HL-60/S4 (cell line): ENCODE measurements around the gene NAT8.
"Not testable (repeated sequence)": the region's sequence is repeated elsewhere in the genome, so short reads cannot be mapped to it uniquely, and the experiment has no call there.

Experiments
- in situ Hi-C: fragments of 300-500 bp; cut with MboI; formaldehyde crosslinking; loops from 2 replicates; pipeline ENCODE4 v1.14.3; 2022; ENCODE audit warnings: low sequenced_read_pairs

NAT8 gene, protein sequence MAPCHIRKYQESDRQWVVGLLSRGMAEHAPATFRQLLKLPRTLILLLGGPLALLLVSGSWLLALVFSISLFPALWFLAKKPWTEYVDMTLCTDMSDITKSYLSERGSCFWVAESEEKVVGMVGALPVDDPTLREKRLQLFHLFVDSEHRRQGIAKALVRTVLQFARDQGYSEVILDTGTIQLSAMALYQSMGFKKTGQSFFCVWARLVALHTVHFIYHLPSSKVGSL

DNA sequence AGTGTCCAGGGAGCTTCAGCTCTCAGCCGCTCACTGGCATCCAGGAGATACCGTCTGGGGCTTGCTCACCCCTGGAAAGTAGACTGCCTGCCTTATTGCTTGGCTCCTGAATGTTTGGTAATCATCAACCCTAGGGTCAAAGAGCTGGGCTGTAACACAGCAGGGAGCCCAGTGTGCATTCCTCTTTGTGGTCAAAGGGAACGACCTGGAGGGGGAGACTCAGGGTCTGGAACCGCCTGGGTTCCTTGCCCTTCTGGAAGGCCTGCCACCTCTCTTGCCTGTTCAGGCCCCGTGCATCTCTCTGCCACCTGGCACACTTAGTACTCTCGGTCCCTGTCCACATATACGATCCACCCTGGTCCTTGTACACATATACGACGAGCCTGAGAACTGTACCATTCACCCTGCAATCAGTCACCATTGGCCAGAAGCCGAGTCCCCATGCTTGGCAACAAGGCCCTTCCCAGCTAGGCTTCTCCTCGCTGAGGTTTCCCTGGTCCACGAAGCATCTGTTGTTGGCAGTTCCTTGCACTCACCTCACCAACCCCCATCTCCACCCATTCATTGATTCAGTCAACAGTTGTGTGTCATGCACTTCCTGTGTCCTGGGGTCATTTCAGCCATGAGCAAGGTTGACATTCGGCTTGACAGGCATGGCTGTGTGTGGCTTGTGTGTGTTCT, at the start of gene NAT8:
Gene NAT8, minus strand, starts transcription at position 85 of the 681 bp plus-strand sequence. CDS start 794 bp downstream, outside the sequence.
- in situ Hi-C loops = no loop called here

- in situ Hi-C loops = not testable (repeated sequence)
These were observed 48.3 kb upstream of the NAT8 start for GRCh38 chr2:73690372-73691088.

DNA sequence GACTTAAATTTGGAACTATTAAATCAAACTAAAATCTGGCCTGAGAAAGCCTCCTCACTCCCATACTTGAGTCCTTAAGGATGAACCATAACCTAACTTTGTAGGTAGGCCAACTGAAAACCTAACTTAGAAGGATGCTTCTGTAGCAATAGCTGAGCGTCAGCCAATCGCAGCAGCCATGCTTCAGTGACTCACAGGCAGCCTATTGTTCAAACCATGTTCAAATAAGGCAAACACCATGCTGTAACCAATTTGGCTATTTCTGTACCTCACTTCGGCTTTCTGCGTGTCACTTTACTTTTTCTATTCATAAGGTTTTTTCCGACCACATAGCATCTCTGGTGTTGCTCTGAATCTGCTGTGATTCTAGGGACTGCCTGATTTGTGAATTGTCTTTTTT, 46.3 kb upstream of the NAT8 start:
- in situ Hi-C loops = not testable (repeated sequence)

DNA sequence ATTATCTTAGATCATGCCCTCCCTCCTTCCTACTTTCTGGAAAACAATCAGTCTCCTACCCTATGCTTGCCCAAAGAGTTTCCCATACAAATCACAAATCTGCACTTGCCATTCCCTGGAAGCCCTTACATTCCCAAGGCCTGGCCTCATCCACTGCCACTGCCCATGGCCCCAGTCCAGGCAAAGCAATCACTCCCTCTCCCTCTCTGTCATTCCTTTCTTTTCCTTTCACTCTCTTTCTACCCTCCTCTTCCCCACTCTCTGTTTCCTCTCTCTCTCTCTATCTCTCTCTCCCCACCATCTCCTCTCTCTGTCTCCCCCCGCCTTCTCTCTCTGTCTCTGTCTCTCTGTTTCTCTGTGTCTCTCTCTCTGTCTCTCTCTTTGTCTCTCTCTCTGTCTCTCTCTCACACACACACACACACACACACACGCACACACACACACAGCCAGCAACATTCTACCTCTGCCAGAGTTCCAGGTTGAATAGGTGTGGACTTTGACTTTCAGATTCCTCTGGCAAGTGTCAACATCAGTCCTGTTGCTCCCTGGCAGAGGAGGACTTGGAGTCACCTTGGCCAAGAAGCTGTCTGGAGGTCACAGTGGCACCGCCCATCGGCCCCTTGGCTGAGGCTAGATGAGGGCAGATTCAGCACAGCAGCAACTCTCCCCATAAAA, 43.7 kb upstream of the NAT8 start:
- in situ Hi-C loops = no loop called here

- in situ Hi-C loops = not testable (repeated sequence)
These were observed 42.7 kb upstream of the NAT8 start for GRCh38 chr2:73684905-73685304.

DNA sequence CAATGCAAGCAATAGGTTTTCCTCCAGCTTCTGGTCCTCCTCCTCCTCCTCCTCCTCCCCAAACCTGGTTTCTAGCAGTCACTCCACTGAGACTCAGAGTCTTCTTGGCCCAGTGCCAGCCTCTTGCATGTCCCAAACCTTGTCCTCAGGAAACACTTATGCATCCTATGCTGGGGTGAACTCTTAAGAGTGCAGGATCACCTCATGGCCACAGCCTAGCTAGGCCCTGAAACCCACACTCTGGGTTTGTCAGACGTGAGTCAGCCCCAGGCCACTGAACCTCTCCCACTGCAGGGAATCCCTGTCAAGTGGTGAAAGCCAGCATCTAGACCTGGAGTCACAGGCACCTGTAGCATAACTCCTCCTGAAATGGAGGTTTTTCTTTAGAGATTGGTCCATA, 42.1 kb upstream of the NAT8 start:
- in situ Hi-C loops = not testable (repeated sequence)

GRCh38 chr2:73679951-73680571, 37.8 kb upstream of the NAT8 start:
- in situ Hi-C loops = not testable (repeated sequence)

DNA sequence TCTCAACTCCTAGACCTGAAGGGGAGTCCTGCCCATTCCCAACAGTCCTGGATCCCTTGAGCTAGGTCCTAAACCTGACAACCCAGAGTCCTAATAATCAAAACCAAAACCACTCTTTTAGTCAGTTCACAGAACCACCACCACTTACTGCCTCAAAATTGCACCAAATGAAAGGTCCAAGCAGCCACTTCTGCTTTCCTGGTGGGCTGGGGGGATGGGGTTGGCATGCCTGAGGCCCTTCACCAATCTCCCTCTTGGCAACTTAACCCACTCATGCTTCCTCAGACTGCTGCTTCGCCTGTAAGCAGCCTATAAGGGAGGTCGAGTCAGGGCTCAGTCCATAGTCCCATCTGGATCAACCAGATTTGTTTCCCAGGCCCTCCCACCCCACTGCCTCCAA, 37.0 kb upstream of the NAT8 start:
- in situ Hi-C loops = not testable (repeated sequence)

- in situ Hi-C loops = not testable (repeated sequence)
These were observed 35.8 kb upstream of the NAT8 start for GRCh38 chr2:73678008-73678407.

DNA sequence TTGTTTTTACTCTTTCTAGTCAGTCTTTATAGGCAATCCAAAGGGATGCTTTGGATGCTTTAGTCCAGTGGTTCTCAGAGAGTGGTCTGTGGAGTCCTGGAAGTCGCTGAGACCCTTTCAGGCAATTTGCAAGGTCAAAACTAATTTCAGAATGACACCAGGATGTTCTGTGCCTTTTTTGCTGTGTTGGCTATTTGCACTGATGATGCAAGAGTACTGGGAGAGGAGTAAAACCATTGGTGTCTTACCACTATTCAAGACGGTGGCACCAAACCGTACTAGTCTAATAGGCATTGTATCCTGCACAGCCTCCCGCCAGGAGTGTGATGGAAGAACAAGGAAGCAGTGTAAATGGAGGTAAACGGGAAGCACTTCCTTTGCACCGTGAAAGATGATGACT, 34.0 kb upstream of the NAT8 start:
- in situ Hi-C loops = not testable (repeated sequence)

DNA sequence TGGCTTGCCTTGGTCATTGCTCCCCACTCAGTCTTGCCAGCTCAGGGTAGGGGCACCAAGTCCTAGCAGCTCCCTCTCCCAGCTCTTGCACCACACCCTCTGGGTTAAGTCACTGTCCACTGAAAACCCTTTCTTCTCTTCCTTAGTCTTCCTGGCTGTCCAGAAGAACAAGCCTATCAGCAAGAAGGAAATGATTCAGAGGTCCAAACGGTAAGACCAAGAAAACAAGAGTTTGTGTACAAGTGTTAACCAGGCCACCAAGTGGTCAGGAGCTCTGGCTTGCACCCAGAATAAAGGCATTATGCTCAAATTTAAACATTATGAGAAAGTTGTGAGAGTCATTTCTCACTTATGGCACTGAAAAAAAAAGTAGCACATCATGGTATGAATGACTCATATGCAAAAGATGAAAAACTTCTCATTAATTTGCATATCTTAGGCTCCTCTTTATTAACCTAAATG, 32.5 kb upstream of the NAT8 start:
- in situ Hi-C loops = not testable (repeated sequence)

DNA sequence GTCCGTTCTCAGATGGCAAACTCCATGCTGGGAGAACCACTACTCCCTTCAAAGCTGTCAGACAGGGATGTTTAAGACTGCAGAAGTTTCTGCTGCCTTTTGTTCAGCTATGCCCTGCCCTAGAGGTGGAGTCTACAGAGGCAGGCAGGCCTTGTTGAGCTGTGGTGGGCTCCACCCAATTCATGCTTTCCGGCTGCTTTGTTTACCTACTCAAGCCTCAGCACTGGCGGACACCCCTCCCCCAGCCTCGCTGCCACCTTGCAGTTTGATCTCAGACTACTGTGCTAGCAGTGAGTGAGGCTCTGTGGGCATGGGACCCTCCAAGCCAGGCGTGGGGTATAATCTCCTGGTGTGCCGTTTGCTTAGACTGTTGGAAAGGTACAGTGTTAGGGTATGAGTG, 27.8 kb upstream of the NAT8 start:
- in situ Hi-C loops = not testable (repeated sequence)

GRCh38 chr2:73667239-73667638, 25.0 kb upstream of the NAT8 start:
- in situ Hi-C loops = not testable (repeated sequence)

- in situ Hi-C loops = no loop called here
These were observed 12.0 kb upstream of the NAT8 start for GRCh38 chr2:73654175-73654574.

DNA sequence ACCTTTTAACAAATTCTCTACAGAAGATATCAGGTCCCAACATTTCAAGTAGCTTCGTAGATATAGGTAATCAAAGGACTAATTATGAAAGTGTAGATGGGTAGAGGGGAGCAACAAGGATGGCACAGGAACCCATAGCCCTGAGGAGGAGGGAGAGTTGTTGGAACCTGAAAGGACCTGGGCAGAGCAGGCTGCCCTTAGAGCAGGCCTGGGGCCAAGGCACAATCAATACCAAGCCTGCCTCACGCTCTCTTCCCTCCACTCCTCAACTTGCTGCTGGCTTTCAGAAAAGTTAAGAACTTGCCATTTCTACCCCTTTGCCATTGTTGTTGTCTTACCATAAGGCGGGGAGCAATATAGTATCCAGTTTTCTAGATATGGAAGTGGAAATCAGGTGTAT, 10.1 kb upstream of the NAT8 start:
- in situ Hi-C loops = no loop called here

DNA sequence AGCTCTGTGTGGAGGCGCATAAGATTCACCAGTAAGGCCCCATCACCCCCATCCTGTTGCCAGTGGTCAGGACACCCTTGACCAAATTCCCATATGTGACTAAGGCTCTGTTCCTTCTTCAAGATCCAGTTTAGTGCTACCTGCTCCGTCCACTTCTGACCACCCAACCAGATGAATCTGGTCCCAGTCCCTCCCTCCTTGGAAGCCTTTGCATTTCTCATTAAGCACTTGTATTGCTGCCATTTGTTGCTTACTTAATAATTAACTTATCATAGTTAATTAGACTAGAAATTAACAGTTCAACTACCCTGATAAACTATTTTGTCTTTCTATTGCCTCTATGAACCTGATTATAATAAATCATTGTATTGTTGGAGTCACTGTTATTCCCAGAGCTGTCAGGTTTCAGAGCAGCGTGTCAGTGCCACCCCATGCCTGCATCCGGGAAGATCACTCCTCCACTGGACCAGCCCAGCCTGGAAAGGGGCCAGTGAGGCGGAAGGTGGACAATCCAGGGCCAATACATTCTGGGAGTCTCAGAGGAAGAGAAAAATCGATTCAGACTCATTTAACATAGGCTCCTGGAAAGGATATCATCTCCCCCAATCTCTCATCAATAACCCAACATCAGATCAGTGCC, 9.5 kb upstream of the NAT8 start:
- in situ Hi-C loops = no loop called here

- in situ Hi-C loops = not testable (repeated sequence)
These were observed 5.5 kb upstream of the NAT8 start for GRCh38 chr2:73647690-73648089.

DNA sequence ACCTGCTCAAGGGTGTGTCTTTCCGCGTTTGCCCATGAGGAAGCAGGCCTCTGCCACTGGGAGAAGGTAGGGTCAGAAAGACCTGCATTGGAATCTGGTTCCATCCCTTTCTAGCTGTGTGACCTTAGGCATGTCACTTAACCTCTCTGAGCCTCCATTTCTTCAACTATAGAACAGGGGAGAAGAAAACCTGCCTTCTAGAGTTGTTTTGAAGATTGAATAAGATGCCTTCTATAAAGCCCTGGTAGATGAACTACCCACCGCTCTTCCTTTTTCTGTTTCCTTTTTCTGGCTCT, 507 bp downstream of the NAT8 start:
- in situ Hi-C loops = no loop called here

- in situ Hi-C loops = no loop called here
These were observed 1.1 kb downstream of the NAT8 start for GRCh38 chr2:73640946-73641766.

DNA sequence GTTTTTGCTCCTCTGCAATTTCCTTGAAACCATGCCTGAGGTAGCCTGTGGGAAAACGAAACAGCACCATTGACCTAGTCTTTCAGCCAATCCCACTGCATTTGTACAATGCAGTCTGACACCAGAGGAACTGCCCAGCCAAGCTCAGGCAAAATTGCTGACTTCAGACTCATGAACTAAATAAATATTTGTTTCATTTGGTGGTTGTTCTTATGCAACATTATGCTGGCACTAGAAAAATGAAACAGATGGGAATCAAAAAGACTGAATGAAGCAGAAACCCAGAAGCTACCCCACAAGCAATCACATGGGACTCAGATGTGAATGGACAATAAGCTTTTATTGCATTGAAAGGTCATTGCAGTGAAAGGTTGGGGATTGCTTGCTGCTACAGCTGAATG, 1.7 kb downstream of the NAT8 start:
- in situ Hi-C loops = no loop called here
